G401 (cell line): Measurements from ENCODE around the gene KCNF1. TPM values are rescaled to one million over a fixed set of nuclear protein-coding genes. Genes with fewer than 3 reads are reported as not detected.

ENCODE experiments used
- DNase-seq: peaks from one replicate; pipeline ENCODE4 v3.0.0-alpha.2; 2015; ENCODE audit warnings: low spot score
- in situ Hi-C: cut with HindIII; loops from 2 replicates; pipeline ENCODE4 v1.10.0; 2016; ENCODE audit warnings: low sequenced_read_pairs, mixed read lengths
- total RNA-seq: library from RNA; depleted of rRNA; stranded (reverse); fragments of >200 nt; shearing (Covaris generic); gene quantifications from 2 replicates; pipeline ENCODE4 v1.2.3, GENCODE V29; 2014

Gene KCNF1
- total RNA-seq, 1 experiment from 2014 or later = 1.9 TPM

- DNase-seq = no peak
- in situ Hi-C loops = no loop called here
These were observed 4.1 kb downstream of the KCNF1 start for GRCh38 chr2:10915731-10916276.

GRCh38 chr2:10916953-10917352 is 5.2 kb downstream of the KCNF1 start:
- no peak for DNase-seq
- in situ Hi-C loops = no loop called here

GRCh38 chr2:10917927-10918326 is 6.2 kb downstream of the KCNF1 start:
- no peak for DNase-seq
- in situ Hi-C loops = no loop called here

- no peak for DNase-seq
- in situ Hi-C loops = no loop called here
These were observed 7.1 kb downstream of the KCNF1 start for GRCh38 chr2:10918661-10919409.

GRCh38 chr2:10919410-10919770 is 7.7 kb downstream of the KCNF1 start:
- DNase-seq = no peak
- in situ Hi-C loops = no loop called here

- DNase-seq = no peak
- in situ Hi-C loops = no loop called here
These were observed 8.3 kb downstream of the KCNF1 start for GRCh38 chr2:10919771-10920621.

GRCh38 chr2:10920764-10921388 is 9.1 kb downstream of the KCNF1 start:
- in situ Hi-C loops = no loop called here
- DNase-seq = no peak

- no peak for DNase-seq
- in situ Hi-C loops = no loop called here
These were observed 9.8 kb downstream of the KCNF1 start for GRCh38 chr2:10921525-10921924.

GRCh38 chr2:10922307-10923007 is 10.7 kb downstream of the KCNF1 start:
- in situ Hi-C loops = no loop called here
- DNase-seq = no peak

- DNase-seq = no peak
- in situ Hi-C loops = no loop called here
These were observed 11.3 kb downstream of the KCNF1 start for GRCh38 chr2:10923008-10923375.

GRCh38 chr2:10923965-10924364 is 12.2 kb downstream of the KCNF1 start:
- in situ Hi-C loops = no loop called here
- DNase-seq = no peak

- in situ Hi-C loops = no loop called here
- no peak for DNase-seq
These were observed 12.7 kb downstream of the KCNF1 start for GRCh38 chr2:10924441-10924840.

GRCh38 chr2:10924859-10925258 is 13.1 kb downstream of the KCNF1 start:
- DNase-seq = no peak
- in situ Hi-C loops = no loop called here

GRCh38 chr2:10926191-10926820 is 14.6 kb downstream of the KCNF1 start:
- in situ Hi-C loops = no loop called here
- DNase-seq = no peak

- in situ Hi-C loops = no loop called here
- DNase-seq = no peak
These were observed 19.2 kb downstream of the KCNF1 start for GRCh38 chr2:10930721-10931516.

- DNase-seq = peak; percentile 95
- in situ Hi-C loops = no loop called here
These were observed 20.0 kb downstream of the KCNF1 start for GRCh38 chr2:10931710-10932255.

- in situ Hi-C loops = no loop called here
- no peak for DNase-seq
These were observed 20.8 kb downstream of the KCNF1 start for GRCh38 chr2:10932345-10933151.
